GM21825 (cell line): ENCODE measurements around the gene DIP2B.
A peak's percentile ranks its signal among the peaks of the same experiment; 100 is the strongest.
"Not testable (repeated sequence)": the region's sequence is repeated elsewhere in the genome, so short reads cannot be mapped to it uniquely, and the experiment has no call there.

Experiments used
- ATAC-seq: cut with Tn5 transposase; IDR thresholded peaks from one replicate; pipeline ENCODE4 v1.9.1; 2021; ENCODE audit warnings: mild to moderate bottlenecking, moderate library complexity; ENCODE audit not compliant: unreplicated experiment

The DIP2B gene

DNA sequence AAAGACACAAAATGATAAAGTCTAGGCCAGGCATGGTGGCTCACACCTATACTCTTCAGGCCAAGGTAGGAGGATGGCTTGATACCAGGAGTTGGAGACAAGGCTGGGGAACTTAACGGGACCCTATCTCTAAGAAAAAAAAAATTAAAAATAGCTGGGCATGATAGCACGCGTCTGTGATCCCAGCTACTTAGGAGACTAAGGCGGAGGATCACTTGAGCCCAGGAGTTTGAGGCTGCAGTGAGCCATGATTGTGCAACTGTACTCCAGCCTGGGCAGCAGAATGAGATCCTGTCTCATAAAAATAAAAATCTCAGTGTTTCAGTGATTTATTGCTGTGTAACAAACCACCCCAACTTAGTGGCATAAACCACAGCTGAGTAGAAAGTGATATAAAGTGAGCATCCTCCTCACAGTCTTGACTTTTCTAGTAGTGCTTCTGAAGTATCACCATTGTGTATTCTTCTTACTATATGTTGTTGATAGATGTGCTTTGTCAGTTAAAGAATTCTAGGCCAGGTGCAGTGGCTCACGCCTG is 248.5 kb downstream of the DIP2B start:
- ATAC-seq, result no peak

DNA sequence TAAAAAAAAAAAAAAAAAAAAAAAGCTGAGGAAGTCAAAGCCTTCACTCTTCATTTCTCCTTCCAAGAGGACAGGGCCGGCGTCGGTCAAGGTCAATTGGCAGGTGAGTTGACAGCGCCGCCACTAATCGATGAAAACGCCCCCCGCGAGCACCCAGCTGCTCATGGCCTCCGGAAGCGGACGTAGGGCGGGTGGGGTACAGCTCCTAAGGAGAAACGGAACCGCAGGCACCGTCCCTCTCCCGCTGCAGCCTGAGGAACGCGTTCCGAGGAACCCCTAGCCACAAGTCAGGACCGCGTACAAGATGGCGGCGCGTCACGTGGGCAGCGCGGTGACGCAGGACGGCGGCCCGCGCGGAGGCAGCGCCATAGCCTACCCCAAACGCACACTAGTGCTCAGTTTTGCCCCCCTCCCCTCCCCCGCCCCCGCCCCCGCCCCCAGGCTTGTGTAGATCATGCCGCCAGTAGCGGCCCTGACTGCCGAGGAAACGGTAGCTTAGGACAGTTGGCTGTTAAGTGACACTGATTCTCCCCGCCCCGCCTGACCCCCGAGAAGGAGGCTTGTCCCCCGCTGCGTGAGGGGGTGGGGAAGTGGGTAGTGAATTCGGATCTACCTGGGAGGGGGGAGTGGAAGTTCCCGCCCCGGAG is 259.0 kb downstream of the DIP2B start, which contains the start of gene ATF1:
Gene ATF1 (plus strand): TSS at position 463 of the 647 bp plus-strand sequence. CDS start 16,045 bp downstream, outside the sequence.
- peak; percentile 78 for ATAC-seq

DNA sequence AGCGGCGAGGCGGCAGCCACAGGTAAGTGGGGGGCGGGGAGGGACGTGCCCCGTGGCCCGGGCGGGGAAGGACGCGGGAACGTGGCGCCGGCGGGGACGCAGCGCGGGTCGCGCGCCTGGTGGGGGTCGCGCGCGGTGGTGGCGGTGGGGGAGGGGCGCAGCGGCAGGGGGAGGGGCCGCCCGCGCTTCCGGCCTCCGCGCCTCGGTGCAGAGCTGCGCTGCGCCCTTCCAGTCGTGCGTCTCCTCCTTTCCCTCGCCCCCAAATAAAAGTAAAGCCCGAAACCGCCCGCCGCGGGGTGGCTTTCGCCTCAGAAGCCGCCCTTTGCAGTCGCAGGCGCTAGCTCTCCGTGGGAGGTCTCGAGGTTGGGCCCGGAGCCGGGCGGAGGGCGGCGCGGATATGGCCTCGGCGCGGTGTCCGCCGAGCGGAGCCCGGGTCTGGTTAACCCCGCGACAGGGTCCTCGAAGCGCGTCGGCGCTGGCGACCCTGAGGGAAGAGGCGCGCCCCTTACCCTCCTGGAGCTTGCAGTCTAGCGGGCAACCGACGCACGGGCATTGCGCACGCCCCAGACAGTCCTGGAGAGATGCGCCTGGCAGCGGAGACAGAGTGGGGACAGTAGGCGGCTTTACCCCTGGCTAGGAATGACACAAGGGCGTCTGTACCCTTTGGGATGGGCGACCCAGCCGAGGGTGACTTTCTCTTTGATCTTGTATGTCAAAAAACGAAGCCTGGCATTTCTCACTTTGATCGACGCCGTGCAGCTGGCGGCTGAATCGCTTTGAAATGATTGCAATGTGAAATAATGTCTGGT is 259.7 kb downstream of the DIP2B start:
- peak; percentile 40 for ATAC-seq

DNA sequence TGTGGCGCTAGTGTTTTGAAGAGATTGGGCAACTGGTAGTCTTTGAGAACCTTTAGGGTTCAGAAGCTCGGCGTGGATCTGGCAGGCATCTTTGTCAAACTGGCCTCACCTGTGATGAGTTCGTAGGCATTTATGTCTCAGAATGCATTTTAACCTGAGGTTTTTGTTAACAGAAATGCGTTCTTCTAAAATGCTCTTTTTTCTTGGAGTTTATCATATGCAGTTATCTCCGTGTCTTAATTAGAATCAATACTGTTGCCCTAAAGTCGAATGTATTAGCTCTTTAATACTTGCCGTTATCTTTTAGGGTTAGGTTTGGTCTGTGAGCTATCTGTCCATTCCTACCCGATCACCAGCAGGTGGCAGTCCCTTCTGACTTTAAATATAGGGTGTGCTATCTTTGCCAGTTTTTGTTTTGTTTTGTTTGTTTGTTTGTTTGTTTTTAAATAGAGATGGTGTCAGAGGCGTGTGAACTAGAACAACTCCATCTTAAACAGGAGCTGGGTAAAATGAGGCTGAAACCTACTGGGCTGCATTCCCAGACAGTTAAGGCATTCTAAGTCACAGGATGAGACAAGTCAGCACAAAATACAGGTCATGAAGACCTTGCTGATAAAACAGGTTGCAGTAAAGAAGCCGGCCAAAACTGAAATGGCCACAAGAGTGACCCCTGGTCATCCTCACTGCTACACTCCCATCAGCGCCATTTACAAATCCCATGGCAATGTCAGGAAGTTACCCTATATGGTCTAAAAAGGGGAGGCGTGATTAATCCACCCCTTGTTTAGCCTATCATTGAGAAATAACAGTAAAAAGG is 260.5 kb downstream of the DIP2B start:
- ATAC-seq, result peak; percentile 32

DNA sequence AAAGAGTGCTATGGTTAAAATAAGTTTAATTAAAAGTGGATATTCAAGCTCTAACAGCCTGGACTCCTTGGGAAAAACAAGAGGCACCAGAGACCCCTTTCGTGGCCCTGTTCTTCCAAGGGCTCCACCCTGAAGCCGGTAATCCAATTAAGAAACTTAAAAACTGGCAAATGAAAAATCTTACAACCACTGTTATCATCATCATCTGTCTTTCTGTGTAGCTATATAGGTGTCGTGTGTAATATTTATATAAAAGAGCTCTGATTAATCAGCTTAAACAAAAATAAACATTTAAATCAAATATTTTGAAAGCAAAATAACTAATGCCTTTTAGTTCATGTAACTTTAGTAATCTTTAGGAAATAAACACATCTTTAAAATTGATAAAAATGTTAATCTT is 263.6 kb downstream of the DIP2B start:
- no peak for ATAC-seq

DNA sequence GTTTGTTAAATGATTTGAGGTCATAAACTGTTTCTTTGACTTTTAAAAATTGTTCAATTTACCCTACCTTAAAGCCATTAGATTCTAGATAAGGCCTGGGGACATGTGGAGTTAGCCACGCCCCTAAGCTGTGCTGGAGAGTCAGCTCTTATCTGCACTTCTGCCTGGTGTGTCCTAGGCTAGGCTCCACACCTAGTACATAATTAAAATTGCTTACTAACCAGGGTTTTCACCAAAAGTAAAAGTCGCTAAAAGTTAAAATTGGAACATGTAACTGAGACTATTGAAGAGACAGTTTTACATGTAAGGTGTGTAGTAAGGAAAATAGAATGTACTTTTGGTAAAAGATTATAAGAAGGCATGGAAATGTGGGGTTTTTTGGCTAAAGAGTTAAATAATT is 264.0 kb downstream of the DIP2B start:
- ATAC-seq, result not testable (repeated sequence)

DNA sequence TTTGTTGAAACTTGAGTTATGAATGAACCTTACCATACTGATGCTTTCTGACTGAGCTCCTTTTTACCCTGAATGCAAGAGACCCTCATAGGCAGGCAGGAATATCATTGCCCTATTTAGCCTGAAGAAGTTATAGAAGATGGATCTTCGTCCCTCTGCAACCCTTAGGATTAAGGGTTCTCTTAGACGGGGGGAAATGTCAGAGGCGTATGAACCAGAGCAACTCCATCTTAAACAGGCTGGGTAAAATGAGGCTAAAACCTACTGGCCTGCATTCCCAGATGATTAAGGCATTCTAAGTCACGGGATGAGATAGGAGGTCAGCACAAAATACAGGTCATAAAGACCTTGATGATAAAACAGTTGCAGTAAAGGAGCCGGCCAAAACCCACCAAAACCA is 266.6 kb downstream of the DIP2B start:
- no peak for ATAC-seq

DNA sequence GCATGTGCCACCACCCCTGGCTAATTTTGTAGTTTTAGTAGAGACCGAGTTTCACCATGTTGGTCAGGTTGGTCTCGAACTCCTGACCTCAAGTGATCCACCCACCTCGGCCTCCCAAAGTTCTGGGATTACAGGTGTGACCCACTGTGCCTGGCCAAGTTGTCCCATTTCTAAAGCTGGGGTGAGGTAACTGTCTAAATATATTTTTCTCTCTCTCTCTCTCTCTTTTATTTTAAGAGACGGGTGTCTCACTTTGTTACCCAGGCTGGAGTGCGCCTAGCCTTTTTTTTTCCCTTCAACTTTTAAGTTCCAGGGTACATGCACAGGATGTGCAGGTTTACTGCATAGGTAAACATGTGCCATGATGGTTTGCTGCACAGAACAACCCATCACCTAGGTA is 267.7 kb downstream of the DIP2B start:
- no peak for ATAC-seq

DNA sequence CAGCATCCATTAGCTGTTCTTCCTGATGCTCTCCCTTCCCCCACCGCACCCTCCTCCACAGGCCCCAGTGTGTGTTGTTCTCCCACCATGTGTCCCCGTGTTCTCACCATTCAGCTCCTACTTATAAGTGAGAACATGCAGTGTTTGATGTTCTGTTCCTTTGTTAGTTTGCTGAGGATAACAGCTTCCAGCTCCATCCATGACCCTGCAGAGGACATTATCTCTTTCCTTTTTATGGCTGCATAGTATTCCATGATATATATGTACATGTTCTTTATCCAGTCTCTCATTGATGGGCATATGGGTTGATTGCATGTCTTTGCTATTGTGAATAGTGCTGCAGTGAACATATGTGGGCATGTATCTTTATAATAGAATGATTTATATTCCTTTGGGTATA is 268.1 kb downstream of the DIP2B start:
- ATAC-seq, result no peak

DNA sequence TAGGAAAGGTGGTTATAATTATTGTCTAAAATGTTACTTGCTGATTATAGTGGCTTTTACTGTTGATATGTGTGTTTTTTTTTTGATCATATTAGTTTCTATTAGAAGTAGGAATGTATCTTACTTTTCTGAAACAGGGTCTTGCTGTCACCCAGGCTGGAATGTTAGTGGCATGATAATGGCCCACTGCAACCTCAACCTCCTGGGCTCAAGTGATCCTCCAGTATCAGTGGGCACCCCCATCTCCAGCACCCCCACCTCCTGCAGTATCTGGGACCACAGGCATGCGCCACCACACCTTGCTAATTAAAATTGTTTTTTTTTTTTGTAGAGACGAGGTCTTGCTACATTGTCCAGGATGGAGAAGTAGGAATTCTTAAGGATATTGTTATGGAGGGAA is 270.5 kb downstream of the DIP2B start:
- ATAC-seq, result no peak

DNA sequence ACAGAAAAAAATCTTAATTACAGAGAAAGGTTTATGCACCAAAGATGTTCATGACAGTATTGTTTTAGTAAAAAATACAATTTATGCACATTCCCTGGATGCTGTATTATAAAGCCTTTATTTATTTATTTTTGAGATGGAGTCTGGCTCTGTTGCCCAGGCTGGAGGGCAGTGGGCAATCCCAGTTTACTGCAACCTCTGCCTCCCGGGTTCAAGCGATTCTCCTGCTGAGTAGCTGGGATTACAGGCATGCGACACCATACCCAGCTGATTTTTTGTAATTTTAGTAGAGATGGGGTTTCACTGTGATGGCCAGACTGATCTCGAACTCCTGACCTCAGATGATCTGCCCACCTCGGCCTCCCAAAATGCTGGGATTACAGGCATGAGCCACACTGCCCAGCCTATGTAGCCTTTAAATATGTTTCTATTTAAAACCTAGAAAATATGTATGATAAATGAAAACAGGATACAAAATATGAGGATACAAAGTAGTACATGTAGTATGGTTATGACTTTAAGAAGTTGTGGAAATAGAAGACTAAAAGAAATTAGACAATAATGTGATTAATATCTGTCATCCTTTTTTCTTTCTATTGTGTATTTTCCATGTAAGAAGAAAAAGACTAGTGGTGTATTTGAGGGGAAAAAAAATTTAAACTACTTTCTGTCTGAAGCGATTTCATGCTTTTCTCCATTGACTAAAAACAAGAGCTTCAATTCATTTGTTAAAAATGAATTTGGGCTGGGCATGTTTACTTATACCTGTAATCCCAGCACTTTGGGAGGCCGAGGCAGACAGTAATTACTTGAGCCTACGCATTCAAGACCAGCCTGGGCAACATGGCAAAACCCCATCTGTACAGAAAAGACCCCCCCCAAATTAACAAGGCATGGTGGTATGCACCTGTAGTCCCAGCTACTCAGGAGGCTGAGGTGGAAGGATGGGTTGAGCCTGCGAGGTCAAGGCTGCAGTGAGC is 272.3 kb downstream of the DIP2B start:
- ATAC-seq, result no peak

DNA sequence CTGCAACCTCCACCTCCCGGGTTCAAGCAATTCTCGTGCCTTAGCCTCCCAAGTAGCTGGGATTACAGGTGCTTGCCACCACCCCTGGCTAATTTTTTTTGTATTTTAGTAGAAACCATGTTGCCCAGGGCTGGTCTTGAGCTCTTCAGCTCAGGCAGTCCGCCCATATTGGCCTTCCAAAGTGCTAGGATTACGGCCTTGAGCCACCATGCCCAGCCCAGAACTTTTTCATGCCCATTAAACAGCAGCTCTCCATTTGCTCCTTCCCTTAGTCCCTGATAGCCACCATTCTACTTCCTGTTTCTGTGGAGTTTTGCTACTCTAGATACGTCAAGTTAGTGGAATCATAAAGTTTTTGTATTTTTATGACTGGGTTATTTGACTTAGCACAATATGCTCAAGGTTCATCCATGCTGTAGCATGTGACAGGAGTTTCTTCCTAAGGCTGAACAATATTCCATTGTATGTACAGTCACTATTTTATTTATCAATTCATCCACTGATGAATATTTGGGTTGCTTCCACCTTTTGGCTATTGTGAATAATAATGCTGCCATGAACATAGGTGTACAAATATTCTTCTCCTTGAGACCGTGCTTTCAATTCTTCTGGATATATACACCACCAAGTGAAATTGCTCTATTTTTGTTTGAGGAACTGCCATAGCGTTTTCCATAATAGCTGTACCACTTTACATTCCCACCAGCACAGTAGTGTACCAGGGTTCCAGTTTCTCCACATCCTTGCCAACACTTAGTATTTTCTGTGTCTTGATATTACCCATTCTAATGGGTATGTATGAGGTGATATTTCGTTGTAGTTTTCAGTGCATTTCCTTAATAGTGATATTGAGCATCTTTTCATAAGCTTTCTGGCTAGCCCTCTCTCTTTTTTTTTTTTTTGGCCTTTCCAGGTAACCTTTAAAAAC is 274.1 kb downstream of the DIP2B start:
- no peak for ATAC-seq

DNA sequence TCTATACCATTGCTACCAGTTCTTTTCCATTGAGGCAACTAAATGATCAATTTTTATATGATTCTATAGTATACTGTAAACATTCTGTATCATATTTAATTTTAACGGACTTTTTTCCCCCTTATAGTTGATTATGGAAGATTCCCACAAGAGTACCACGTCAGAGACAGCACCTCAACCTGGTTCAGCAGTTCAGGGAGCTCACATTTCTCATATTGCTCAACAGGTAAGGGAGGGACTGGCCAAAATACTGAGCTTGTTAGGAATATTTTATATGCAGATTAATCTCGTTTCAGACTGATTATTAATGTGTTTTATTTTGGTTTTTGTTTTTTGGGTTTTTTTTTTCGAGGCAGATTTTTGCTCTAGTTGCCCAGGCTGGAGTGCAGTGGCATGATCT is 275.2 kb downstream of the DIP2B start:
- ATAC-seq, result no peak

DNA sequence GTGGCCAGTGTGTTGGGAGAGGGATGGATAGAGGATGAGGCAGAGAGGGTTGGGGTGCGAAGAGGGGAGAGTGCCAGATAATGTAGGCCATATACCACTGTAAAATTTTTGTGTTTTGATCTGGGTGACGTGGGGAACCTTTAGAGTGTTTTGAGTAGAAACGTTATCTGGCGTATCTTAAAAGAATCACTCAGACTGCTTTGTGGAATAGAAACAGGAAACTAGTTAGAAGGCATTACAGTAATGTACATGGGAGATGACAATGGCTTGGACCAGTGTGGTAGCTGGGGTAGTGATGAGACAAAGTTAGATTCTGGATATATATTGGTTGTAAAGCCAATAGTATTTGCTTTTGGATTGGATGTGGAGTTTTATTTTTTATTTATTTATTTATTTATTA is 279.7 kb downstream of the DIP2B start:
- ATAC-seq, result no peak

DNA sequence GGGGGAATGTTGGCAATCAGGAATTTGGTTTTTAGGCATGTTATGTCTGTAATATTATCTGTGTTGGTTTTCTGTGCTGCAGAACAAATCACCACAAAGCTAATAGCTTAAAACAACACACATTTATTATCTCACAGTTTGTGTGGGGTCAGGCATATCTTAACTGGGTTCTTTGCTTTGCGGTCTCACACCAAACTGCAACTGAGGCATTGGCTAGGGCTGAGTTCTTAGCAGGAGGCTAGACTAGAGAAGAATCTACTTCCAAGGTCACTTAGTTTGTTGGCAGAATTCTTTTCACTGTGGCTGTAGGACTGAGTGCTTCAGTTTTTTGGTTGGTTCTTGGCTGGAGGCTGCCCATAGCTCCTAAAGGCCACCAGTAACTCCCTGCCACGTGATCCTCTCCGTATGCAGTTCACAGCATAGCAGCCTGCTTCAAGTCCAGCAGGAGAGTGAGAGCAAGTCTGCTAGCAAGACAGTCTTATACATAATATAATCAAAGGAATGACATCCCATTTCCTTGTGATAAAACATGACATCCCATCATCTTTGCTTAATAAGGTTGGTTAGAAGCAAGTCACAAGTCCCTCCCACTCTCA is 280.7 kb downstream of the DIP2B start:
- no peak for ATAC-seq

DNA sequence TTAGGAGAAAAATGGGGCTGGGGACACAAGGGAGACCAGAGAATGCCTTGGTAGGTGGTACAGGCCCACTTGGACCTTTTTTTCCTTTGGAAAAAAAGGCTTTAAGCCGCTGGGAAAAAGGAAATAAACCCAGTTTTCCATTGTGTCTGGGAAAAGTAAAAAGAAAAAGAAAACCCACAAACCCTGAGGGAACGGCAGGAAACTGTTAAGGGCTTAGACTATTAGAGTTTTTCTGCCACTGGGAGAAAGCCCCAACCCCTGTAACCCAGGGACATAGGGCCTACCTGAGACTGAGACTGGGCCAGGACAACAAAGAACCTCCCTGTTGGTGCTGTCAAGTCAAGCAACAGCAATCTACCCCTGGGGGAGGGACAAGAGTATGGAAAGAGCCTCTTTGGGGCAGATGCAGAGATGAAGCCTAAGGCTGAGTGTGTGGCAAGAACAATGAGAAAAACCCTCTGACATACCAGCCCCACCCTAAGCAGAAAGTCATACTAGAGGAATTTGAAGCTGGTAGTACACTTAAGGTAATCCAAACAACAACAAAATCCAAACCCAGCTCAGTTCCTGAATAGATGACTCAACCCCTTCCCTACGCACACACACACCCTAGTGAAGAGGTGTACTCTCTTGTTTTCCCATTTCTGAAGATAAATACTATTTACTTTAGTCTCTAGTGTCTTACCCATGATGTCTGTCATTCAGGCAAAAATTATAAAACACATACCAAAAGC is 281.9 kb downstream of the DIP2B start:
- no peak for ATAC-seq

DNA sequence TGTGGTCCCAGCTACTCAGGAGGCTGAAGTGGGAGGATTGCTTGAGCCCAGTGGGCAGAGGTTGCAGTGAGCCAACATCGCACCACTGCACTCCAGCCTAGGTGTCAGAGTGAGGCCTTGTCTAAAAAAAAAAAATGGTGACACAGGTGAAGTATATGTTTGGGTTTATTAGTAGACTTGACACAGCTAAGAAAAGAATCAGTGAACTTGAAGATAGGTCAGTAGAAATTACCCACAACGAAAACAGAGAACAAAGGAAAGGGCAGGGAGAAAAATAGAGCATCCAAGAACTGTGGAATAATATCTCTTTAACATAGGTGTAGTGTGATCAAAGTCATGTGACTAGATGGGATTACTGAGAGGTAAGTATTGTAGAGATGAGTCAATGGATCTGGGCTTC is 282.8 kb downstream of the DIP2B start:
- no peak for ATAC-seq

DNA sequence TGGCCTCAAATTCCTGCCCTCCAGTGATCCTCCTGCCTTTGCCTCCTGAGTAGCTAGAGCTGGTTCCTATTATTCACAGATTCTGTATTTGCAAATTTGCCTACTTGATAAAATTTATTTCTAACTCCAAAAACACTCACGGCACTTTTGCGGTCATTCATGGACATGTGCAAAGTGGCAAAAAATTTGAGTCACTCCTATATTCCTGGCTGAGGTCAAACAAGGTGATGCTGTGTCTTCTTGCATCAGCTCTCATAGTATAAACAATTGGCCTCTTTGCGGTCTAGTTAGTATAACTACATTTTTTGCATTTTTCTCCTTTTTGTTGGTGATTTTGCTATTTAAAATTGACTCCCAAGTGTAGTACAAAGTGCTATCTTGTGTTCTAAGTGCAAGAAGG is 283.8 kb downstream of the DIP2B start:
- ATAC-seq, result no peak
